ENCODE data around the gene C19orf38.

- no peak for TF ChIP-seq CTCF (IDR thresholded peaks at IDR 0.05)
- TF ChIP-seq POLR2A (IDR thresholded peaks at IDR 0.05) = no peak
These were observed 15.3 kb upstream of the C19orf38 start for GRCh38 chr19:10832939-10833296.

Data from testis (tissue), 2 donors.